ENCODE results near the gene PCSK1. TPM values are rescaled to one million over a fixed set of nuclear protein-coding genes. Genes with fewer than 3 reads are reported as not detected.

The PCSK1 gene
- total RNA-seq, 1 experiment from 2014 or later = not detected

- Histone ChIP-seq H3K4me1 (replicated peaks; ENCODE audit: insufficient read depth) (no peaks in the 10 kb centered on the region), H3K4me2 (no peak overlapping the region), H3K9me2 (ENCODE audit: insufficient read depth) (peaks cover 3% of the 10 kb centered on the region; the same call in 1 of the 2 replicates), H3K27ac (no peak overlapping the region), H3K36me3 (ENCODE audit: low read depth) (no peaks in the 10 kb centered on the region), H3K79me2 (ENCODE audit: low read depth) (no peaks in the 10 kb centered on the region), H3F3A (ENCODE audit: insufficient read depth, low read depth) (no peaks in the 10 kb centered on the region), H3K27me3 (ENCODE audit: insufficient read depth, low read depth) (no peaks in the 10 kb centered on the region), H4K20me1 (ENCODE audit: insufficient read depth) (no peaks in the 10 kb centered on the region), H3K4me3 (no peak overlapping the region), H2AFZ (no peak overlapping the region), H3K9me3 (ENCODE audit: insufficient read depth, low read depth) (no peaks in the 10 kb centered on the region)
- DNase-seq = no peak
- POLR2A ChIA-PET (ENCODE audit: unreplicated experiment) = no interaction called here
- CTCF ChIA-PET = no interaction called here
- BruUV-seq (replicated peaks) = no TSS peak
- intact Hi-C loops (cut with micrococcal nuclease; ENCODE audit: unreplicated experiment) = no loop called here
- TF ChIP-seq EZH2 (IDR thresholded peaks at IDR 0.05; ENCODE audit: low read depth) (no peak), CTCF (conservative IDR thresholded peaks at IDR 0.05) (no peak)
These were observed 40.1 kb upstream of the PCSK1 start for GRCh38 chr5:96473155-96473554.

- H3K36me3 ChIP-seq (ENCODE audit: low read depth) = no peaks in the 10 kb centered on the region
- CTCF ChIA-PET = no interaction called here
- no peaks in the 10 kb centered on the region for H3F3A ChIP-seq (ENCODE audit: insufficient read depth, low read depth)
- H4K20me1 ChIP-seq (ENCODE audit: insufficient read depth) = no peaks in the 10 kb centered on the region
- no peaks in the 10 kb centered on the region for H3K27me3 ChIP-seq (ENCODE audit: insufficient read depth, low read depth)
- no peak overlapping the region for H2AFZ ChIP-seq
- H3K9me3 ChIP-seq (ENCODE audit: insufficient read depth, low read depth) = no peaks in the 10 kb centered on the region
- no peaks in the 10 kb centered on the region for H3K9me2 ChIP-seq (ENCODE audit: insufficient read depth)
- no peaks in the 10 kb centered on the region for H3K79me2 ChIP-seq (ENCODE audit: low read depth)
- H3K4me3 ChIP-seq = no peak overlapping the region
- no peak for DNase-seq
- TF ChIP-seq EZH2 (IDR thresholded peaks at IDR 0.05; ENCODE audit: low read depth) = no peak
- TF ChIP-seq CTCF (conservative IDR thresholded peaks at IDR 0.05) = no peak
- BruUV-seq (replicated peaks) = no TSS peak
- no peak overlapping the region for H3K4me2 ChIP-seq
- no peaks in the 10 kb centered on the region for H3K4me1 ChIP-seq (replicated peaks; ENCODE audit: insufficient read depth)
- intact Hi-C loops (cut with micrococcal nuclease; ENCODE audit: unreplicated experiment) = no loop called here
- POLR2A ChIA-PET (ENCODE audit: unreplicated experiment) = interaction anchor here (0.6 kb wide), 2 partner anchors 102 to 115 kb away, joined by 3 read pairs; no protein-coding TSS in a partner anchor
- no peak overlapping the region for H3K27ac ChIP-seq
These were observed 37.7 kb upstream of the PCSK1 start for GRCh38 chr5:96470785-96471184.

GRCh38 chr5:96468956-96469355, 35.9 kb upstream of the PCSK1 start:
- Histone ChIP-seq H3K79me2 (ENCODE audit: low read depth) (no peaks in the 10 kb centered on the region), H3K27ac (no peak overlapping the region), H3K4me2 (no peak overlapping the region), H3K27me3 (ENCODE audit: insufficient read depth, low read depth) (no peaks in the 10 kb centered on the region), H2AFZ (no peak overlapping the region), H3K36me3 (ENCODE audit: low read depth) (no peaks in the 10 kb centered on the region), H3F3A (ENCODE audit: insufficient read depth, low read depth) (no peaks in the 10 kb centered on the region), H3K9me2 (ENCODE audit: insufficient read depth) (no peaks in the 10 kb centered on the region), H3K4me1 (replicated peaks; ENCODE audit: insufficient read depth) (no peaks in the 10 kb centered on the region), H4K20me1 (ENCODE audit: insufficient read depth) (no peaks in the 10 kb centered on the region), H3K4me3 (no peak overlapping the region), H3K9me3 (ENCODE audit: insufficient read depth, low read depth) (no peaks in the 10 kb centered on the region)
- BruUV-seq (replicated peaks) = no TSS peak
- DNase-seq = no peak
- TF ChIP-seq CTCF (conservative IDR thresholded peaks at IDR 0.05) = no peak
- TF ChIP-seq EZH2 (IDR thresholded peaks at IDR 0.05; ENCODE audit: low read depth) = no peak
- intact Hi-C loops (cut with micrococcal nuclease; ENCODE audit: unreplicated experiment) = no loop called here
- POLR2A ChIA-PET (ENCODE audit: unreplicated experiment) = no interaction called here
- CTCF ChIA-PET = no interaction called here

Measured in PC-9 (cell line).